GM19395 (cell line): ENCODE data around the gene APOC1.
"Not testable (repeated sequence)": the region's sequence is repeated elsewhere in the genome, so short reads cannot be mapped to it uniquely, and the experiment has no call there.

Experiments used
- ATAC-seq: cut with Tn5 transposase; IDR thresholded peaks from one replicate; pipeline ENCODE4 v1.9.1; 2021; ENCODE audit warnings: mild to moderate bottlenecking, moderate library complexity; ENCODE audit not compliant: unreplicated experiment

APOC1 gene

GRCh38 chr19:44914433-44915206 is at the start of gene APOC1:
APOC1 (plus strand) TSS chr19:44914608; CDS start chr19:44914892, 284 bp downstream.
- peak; percentile 96 for ATAC-seq

- no peak for ATAC-seq
Measured at GRCh38 chr19:44865196-44865767, 49.1 kb upstream of the APOC1 start.

- no peak for ATAC-seq
Measured at GRCh38 chr19:44866664-44867063, 47.7 kb upstream of the APOC1 start.

- no peak for ATAC-seq
Measured at GRCh38 chr19:44867578-44867977, 46.8 kb upstream of the APOC1 start.

GRCh38 chr19:44869733-44870470 is 44.5 kb upstream of the APOC1 start:
- no peak for ATAC-seq

- ATAC-seq = no peak
Measured at GRCh38 chr19:44871809-44872208, 42.6 kb upstream of the APOC1 start.

- no peak for ATAC-seq
Measured at GRCh38 chr19:44872661-44873060, 41.7 kb upstream of the APOC1 start.

GRCh38 chr19:44874317-44874716 is 40.1 kb upstream of the APOC1 start:
- ATAC-seq = no peak

- ATAC-seq = no peak
Measured at GRCh38 chr19:44875666-44876451, 38.5 kb upstream of the APOC1 start.

- ATAC-seq = no peak
Measured at GRCh38 chr19:44876930-44877535, 37.4 kb upstream of the APOC1 start.

- ATAC-seq = no peak
Measured at GRCh38 chr19:44878120-44878865, 36.1 kb upstream of the APOC1 start.

GRCh38 chr19:44879309-44880065 is 34.9 kb upstream of the APOC1 start:
- ATAC-seq = no peak

- no peak for ATAC-seq
Measured at GRCh38 chr19:44882063-44882462, 32.3 kb upstream of the APOC1 start.

GRCh38 chr19:44882619-44883397 is 31.6 kb upstream of the APOC1 start:
- ATAC-seq = not testable (repeated sequence)

- no peak for ATAC-seq
Measured at GRCh38 chr19:44883922-44884321, 30.5 kb upstream of the APOC1 start.

- ATAC-seq = no peak
Measured at GRCh38 chr19:44884566-44884965, 29.8 kb upstream of the APOC1 start.

- no peak for ATAC-seq
Measured at GRCh38 chr19:44886141-44886540, 28.3 kb upstream of the APOC1 start.

GRCh38 chr19:44887648-44888047 is 26.8 kb upstream of the APOC1 start:
- ATAC-seq = no peak
